NCI-H1092 (cell line): ENCODE results near the gene ZSCAN22.
"Not testable (repeated sequence)": the region's sequence is repeated elsewhere in the genome, so short reads cannot be mapped to it uniquely, and the experiment has no call there.

ENCODE experiments used
- DNase-seq: peaks from one replicate; lab custom pipeline; 2025; lab: John Stamatoyannopoulos, UW

Gene ZSCAN22

DNA sequence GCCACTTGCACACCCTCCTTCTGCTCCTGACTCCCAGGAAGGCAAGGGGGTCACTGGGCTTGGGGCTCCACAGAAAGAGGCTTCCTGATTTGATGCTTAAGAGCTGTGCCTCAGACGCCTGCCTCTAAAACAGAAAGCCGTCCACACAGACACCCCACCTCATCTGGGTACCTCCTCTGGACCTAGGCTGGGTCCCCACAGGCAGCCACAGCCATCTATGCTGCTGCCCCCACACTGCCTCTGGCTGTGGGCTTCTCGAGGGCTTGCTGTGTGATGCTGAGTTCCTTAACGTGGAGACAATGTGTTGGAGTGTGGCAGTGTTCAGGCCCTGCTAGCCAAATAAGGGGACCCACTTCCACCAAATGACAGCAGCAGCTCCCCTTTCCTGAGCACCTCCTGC, 8.5 kb upstream of the ZSCAN22 start:
- DNase-seq: no peak

- DNase-seq: no peak
Measured at GRCh38 chr19:58319241-58319640, 7.6 kb upstream of the ZSCAN22 start.

- no peak for DNase-seq
Measured at GRCh38 chr19:58325311-58326022, 1.3 kb upstream of the ZSCAN22 start.

- DNase-seq: no peak
Measured at GRCh38 chr19:58326501-58326913, 287 bp upstream of the ZSCAN22 start.

- DNase-seq: no peak
Measured at GRCh38 chr19:58328999-58329398, 2.2 kb downstream of the ZSCAN22 start.

GRCh38 chr19:58330458-58330857, 3.7 kb downstream of the ZSCAN22 start:
- no peak for DNase-seq

DNA sequence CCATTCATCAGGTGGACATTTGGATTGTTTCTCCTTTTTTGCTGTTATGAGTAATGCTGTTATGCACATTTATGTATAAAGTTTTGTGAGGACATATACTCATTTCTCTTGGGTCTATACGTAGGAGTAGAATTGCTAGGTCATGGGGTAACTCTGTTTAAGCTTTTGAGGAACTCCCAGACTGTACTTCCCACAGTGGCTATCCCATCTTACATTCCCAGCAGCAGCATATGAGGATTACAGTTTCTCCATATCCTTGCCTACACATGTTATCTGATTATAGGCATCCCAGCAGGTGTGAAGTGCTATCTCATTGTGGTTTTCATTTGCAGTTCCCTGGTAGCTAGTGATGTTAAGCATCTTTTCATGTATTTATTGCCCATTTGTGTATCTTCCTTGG, 5.9 kb downstream of the ZSCAN22 start:
- DNase-seq: no peak

DNA sequence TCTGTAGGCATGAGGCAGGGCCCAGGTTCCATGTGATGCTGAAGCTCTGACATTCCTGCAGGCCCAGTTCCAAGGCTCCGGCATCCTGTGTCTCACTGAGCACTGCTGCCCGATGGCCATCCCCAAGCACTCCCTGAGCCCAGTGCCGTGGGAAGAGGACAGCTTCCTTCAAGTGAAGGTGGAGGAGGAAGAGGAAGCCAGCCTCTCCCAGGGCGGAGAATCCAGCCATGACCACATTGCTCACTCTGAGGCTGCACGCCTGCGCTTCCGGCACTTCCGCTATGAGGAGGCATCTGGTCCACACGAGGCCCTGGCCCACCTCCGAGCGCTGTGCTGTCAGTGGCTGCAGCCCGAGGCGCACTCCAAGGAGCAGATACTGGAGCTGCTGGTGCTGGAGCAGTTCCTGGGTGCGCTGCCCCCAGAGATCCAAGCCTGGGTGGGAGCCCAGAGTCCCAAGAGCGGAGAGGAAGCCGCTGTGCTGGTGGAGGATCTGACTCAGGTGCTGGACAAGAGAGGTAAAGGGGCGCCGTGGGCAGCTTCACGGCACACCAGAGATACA, 8.0 kb downstream of the ZSCAN22 start:
- no peak for DNase-seq

DNA sequence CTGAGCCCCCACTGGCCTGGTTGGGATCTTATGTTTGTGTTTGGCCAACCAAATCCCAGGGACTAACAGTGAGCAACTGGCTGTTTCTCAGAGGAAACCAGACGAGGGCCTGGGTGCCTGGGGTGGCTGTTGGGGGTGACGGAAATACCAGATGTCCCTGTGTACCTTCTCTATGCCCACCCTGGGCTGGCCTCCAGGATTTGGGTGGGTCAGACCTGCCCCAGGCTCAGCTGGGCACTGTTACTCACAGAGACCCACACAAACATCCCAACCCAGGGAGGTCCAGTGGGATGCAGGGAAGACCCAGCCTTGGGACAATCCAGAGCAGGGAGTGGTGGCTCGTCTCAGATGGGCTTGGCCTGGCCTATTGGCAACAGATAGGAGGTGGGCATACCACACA, 8.8 kb downstream of the ZSCAN22 start:
- no peak for DNase-seq

DNA sequence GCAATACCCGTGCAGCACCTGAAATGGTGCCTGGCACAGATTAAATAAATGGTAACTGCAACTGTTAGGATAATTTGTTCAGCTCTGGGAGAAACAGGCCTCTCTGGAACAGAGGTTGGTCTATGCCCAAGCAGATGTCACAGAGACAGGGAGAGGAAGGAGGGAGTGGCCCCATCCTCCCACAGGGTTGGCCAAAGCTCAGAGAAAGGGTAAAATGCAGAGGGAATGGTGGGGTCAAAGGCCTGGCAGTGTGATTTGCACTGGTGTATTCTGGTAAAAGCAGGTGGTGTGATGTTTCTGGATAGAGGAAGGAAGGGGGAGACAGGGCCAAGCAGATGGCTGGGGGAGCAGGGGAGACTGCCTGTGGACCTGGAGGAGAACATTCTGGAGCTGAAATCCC, 9.4 kb downstream of the ZSCAN22 start:
- no peak for DNase-seq

- DNase-seq: no peak
Measured at GRCh38 chr19:58336820-58337219, 10.0 kb downstream of the ZSCAN22 start.

DNA sequence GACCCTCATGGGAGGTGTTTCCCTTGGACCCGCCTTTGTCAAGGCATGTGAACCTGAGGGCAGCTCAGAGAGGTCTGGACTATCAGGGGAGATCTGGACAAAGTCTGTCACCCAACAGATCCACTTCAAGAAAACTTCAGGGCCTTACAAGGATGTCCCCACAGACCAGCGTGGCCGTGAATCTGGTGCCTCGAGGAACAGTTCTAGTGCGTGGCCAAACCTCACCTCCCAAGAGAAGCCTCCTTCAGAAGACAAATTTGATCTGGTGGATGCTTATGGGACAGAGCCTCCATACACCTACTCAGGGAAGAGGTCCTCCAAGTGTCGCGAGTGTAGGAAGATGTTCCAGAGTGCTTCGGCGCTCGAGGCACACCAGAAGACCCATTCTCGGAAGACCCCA, 11.5 kb downstream of the ZSCAN22 start:
- no peak for DNase-seq

DNA sequence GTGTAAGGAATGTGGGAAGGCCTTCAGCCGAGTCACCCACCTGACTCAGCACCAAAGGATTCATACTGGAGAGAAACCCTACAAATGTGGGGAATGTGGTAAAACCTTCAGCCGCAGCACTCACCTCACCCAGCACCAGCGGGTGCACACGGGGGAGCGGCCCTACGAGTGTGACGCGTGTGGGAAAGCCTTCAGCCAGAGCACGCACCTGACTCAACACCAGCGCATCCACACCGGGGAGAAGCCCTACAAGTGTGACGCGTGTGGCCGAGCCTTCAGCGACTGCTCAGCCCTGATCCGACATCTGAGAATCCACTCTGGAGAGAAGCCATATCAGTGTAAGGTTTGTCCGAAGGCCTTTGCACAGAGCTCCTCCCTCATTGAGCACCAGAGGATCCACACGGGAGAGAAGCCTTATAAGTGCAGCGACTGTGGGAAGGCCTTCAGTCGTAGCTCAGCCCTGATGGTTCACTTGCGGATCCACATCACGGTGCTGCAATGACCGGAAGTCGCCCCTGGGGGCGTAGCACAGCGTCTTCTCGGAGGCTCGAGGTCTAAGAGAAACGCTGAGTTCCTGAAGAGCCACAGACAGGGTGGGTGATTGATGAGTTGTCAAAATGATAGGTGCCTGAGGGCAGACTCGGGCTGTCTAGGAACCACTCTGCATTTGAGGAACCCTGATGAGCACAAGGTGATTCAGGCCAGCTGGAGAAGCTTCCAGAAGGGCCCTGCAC, 12.2 kb downstream of the ZSCAN22 start:
- DNase-seq: no peak

GRCh38 chr19:58345558-58345957, 18.8 kb downstream of the ZSCAN22 start:
- DNase-seq: no peak

- peak; percentile 44 for DNase-seq
Measured at GRCh38 chr19:58346961-58347929, 20.5 kb downstream of the ZSCAN22 start.

DNA sequence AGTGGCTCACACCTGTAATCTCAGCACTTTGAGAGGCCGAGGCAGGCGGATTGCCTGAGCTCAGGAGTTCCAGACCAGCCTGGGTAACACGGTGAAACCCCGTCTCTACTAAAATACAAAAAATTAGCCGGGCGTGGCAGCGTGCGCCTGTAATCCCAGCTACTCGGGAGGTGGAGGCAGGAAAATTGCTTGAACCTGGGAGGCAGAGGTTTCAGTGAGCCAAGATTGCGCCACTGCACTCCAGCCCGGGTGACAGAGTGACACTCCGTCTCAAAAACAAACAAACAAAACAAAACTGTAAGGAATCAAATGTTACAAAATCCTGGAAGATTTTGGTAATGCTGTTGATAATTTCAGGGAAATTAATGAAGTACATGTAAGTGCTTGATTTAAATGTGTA, 21.3 kb downstream of the ZSCAN22 start:
- not testable (repeated sequence) for DNase-seq

DNA sequence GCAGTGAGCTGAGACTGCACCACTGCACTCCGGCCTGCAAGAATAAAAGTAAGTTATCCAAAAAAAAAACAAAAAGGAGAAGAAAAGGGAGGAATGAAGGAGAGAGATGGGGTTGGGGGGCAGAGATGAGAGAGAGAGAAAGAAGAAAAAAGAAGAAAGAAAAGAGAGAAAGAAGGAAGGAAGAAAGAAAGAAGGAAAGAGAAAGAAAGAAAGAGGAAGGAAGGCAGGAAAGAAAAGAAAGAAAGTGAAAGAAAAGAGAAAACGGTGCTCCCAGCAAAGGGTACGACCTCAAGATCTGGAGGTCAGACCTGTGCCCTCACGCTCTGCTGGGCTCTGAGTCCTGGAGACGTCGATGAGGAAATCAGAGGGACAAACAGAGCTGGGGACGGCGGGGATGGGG, 22.8 kb downstream of the ZSCAN22 start:
- DNase-seq: no peak

- DNase-seq: no peak
Measured at GRCh38 chr19:58350001-58350861, 23.4 kb downstream of the ZSCAN22 start.

DNA sequence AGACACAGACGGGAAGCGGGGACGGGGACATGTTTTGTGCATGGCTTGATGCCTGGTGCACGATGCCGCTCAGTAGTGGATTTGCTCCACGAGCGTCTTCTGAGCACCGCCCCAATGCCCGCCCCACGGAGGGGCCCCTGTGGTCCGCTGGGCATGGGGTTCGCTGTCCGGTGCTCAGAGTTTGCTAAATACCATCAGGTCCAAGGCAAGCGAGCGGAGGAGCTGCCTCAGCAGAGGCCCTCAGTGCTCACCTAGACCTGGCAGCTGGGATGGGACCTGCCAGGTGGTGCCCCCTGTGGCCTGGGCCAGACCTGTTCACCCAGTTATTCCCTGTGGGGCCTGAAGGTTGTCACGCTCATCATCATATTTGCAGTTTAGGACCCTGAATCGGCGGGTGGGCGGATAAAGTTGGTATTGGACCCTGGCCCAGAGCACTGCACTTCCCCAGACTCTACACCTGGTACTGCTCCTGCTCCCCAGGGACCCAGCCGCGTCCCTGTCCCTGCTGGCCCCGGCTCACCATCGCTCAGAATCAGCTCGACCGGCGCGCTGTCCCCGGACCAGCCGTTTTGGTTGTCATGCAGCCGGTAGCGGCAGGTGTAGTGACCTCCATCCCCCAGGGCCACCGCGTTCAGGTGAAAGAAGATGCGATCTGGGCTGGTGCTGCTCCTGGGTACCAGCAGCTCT, 24.2 kb downstream of the ZSCAN22 start:
- DNase-seq: no peak

DNA sequence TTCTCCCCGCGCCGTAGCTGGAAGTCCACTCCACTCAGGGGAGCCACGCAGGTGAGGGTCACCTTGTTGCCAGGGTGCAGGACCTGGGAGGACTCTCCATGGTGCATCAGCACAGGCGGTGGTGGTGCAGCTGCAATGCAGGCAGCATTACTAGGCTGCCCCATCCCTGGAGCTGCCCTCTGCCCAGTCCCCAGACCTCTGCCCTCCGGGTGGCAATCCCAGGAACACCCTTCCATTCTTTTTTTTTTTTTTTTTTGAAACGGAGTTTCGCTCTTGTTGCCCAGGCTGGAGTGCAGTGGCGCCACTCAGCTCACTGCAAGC, 24.7 kb downstream of the ZSCAN22 start:
- no peak for DNase-seq
